GM19099 (cell line): Measurements from ENCODE around the gene CAPS2.

Experiments used
- POLR2A ChIP-seq: IDR thresholded peaks from 3 replicates; pipeline ENCODE4 v1.6.1; 2011; ENCODE audit warnings: low read depth; ENCODE audit not compliant: insufficient read length; ENCODE audit errors: extremely low read depth

The CAPS2 gene

GRCh38 chr12:75257510-75257909, 72.6 kb downstream of the CAPS2 start:
- no peak for TF ChIP-seq POLR2A

- no peak for TF ChIP-seq POLR2A
Measured at GRCh38 chr12:75245108-75245507, 85.0 kb downstream of the CAPS2 start.

GRCh38 chr12:75239987-75240386, 90.1 kb downstream of the CAPS2 start:
- no peak for TF ChIP-seq POLR2A

GRCh38 chr12:75236206-75236605, 93.9 kb downstream of the CAPS2 start:
- TF ChIP-seq POLR2A = no peak

- TF ChIP-seq POLR2A = no peak
Measured at GRCh38 chr12:75227132-75227531, 103.0 kb downstream of the CAPS2 start.
